HG03558 (cell line): ENCODE measurements around the gene ZFAND2A.
"Not testable (repeated sequence)": the region's sequence is repeated elsewhere in the genome, so short reads cannot be mapped to it uniquely, and the experiment has no call there.

ENCODE experiments used
- ATAC-seq: cut with Tn5 transposase; IDR thresholded peaks from one replicate; pipeline ENCODE4 v1.9.1; 2021; ENCODE audit warnings: moderate number of reproducible peaks; ENCODE audit not compliant: unreplicated experiment; ENCODE audit errors: extremely low read depth

The ZFAND2A gene

GRCh38 chr7:1175967-1176851 is 16.2 kb upstream of the ZFAND2A start:
- no peak for ATAC-seq

- no peak for ATAC-seq
Observed at GRCh38 chr7:1175597-1175966, 15.6 kb upstream of the ZFAND2A start.

- ATAC-seq = no peak
Observed at GRCh38 chr7:1174881-1175596, 15.0 kb upstream of the ZFAND2A start.

- no peak for ATAC-seq
Observed at GRCh38 chr7:1174002-1174401, 14.0 kb upstream of the ZFAND2A start.

- ATAC-seq = no peak
Observed at GRCh38 chr7:1172666-1173523, 12.9 kb upstream of the ZFAND2A start.

GRCh38 chr7:1171516-1171915 is 11.5 kb upstream of the ZFAND2A start:
- ATAC-seq = not testable (repeated sequence)

- ATAC-seq = no peak
Observed at GRCh38 chr7:1170741-1171501, 10.9 kb upstream of the ZFAND2A start.

- no peak for ATAC-seq
Observed at GRCh38 chr7:1169409-1170368, 9.7 kb upstream of the ZFAND2A start.

- ATAC-seq = no peak
Observed at GRCh38 chr7:1168422-1168821, 8.4 kb upstream of the ZFAND2A start.

GRCh38 chr7:1164436-1164835 is 4.4 kb upstream of the ZFAND2A start:
- ATAC-seq = no peak

- no peak for ATAC-seq
Observed at GRCh38 chr7:1163121-1163520, 3.1 kb upstream of the ZFAND2A start.

- no peak for ATAC-seq
Observed at GRCh38 chr7:1160670-1161021, 650 bp upstream of the ZFAND2A start.

- not testable (repeated sequence) for ATAC-seq
Observed at GRCh38 chr7:1159231-1159630, 765 bp downstream of the ZFAND2A start.

GRCh38 chr7:1158203-1159126 is 1.5 kb downstream of the ZFAND2A start:
- no peak for ATAC-seq

- no peak for ATAC-seq
Observed at GRCh38 chr7:1156782-1157535, 3.0 kb downstream of the ZFAND2A start.

- ATAC-seq = not testable (repeated sequence)
Observed at GRCh38 chr7:1155818-1156781, 3.9 kb downstream of the ZFAND2A start.
